ENCODE data around the gene MYCBP. TPM values are rescaled to one million over a fixed set of nuclear protein-coding genes. Genes with fewer than 3 reads are reported as not detected.

Gene MYCBP
- polyA plus RNA-seq, 6 donors from 2014 or later, result 30.9 to 49.5 (median 35.7) TPM

DNA sequence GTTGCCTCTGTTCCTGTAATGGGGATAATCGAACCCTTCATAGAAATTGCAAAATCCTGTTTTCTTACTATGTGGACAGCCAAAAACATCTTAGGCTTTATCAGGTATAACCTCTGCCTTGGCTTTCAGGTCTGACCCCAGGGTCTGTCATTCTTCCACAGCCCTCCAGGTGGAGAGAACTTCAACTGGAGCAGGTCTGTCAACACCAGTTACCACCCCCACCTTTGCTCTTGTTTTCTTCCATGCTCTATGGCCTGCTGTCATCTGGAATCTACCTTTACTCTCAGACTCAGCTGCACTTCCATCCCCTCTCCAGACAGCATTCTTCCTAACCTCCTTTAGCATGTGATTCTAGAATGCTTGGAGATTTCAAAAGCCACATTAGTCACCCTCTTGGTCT, 18.6 kb upstream of the MYCBP start:
- no peak for ATAC-seq (ENCODE audit: low read depth in 2 of 2)
- no peak overlapping the region for H3K4me3 Mint-ChIP-seq

GRCh38 chr1:38889589-38889988, 16.4 kb upstream of the MYCBP start:
- Mint-ChIP-seq H3K4me3 (no peak overlapping the region), H3K36me3 (no peaks in the 10 kb centered on the region), H3K9me3 (no peaks in the 10 kb centered on the region), H3K4me1 (peaks cover 0 to 3% (median 2%) of the 10 kb centered on the region in 3 donors), H3K27me3 (peaks cover 0 to 6% (median 0%) of the 10 kb centered on the region in 3 donors), H3K27ac (no peak overlapping the region)
- ATAC-seq (ENCODE audit: low read depth in 2 of 2) (no peak), DNase-seq (no peak)

More for the DNA sequence above, 18.6 kb upstream of the MYCBP start:
- no peak overlapping the region for H3K27ac Mint-ChIP-seq
- no peak for DNase-seq
- no peaks in the 10 kb centered on the region for H3K36me3 Mint-ChIP-seq
- no peaks in the 10 kb centered on the region for H3K27me3 Mint-ChIP-seq
- peaks cover 0 to 3% (median 2%) of the 10 kb centered on the region in 3 donors for H3K4me1 Mint-ChIP-seq
- H3K9me3 Mint-ChIP-seq, result no peaks in the 10 kb centered on the region

- Mint-ChIP-seq H3K4me3 (peak overlapping the region in 1 of 8 donors; percentile 18), H3K27ac (no peak overlapping the region), H3K36me3 (no peaks in the 10 kb centered on the region), H3K4me1 (peaks cover 0 to 3% (median 2%) of the 10 kb centered on the region in 3 donors), H3K27me3 (peaks cover 0 to 6% (median 0%) of the 10 kb centered on the region in 3 donors), H3K9me3 (no peaks in the 10 kb centered on the region)
- DNase-seq, result no peak
- no peak for ATAC-seq (ENCODE audit: low read depth in 2 of 2)
Measured at GRCh38 chr1:38888423-38889333, 15.5 kb upstream of the MYCBP start.

GRCh38 chr1:38885092-38885491, 11.9 kb upstream of the MYCBP start:
- DNase-seq (no peak), ATAC-seq (ENCODE audit: low read depth in 2 of 2) (no peak)
- no peaks in the 10 kb centered on the region for H3K4me1 Mint-ChIP-seq
- peak overlapping the region in 1 of 6 donors; percentile 68 for H3K27ac Mint-ChIP-seq
- no peaks in the 10 kb centered on the region for H3K36me3 Mint-ChIP-seq
- peaks cover 0 to 6% (median 0%) of the 10 kb centered on the region in 3 donors for H3K27me3 Mint-ChIP-seq
- H3K9me3 Mint-ChIP-seq, result no peaks in the 10 kb centered on the region
- H3K4me3 Mint-ChIP-seq, result no peak overlapping the region

- Mint-ChIP-seq H3K4me3 (no peak within 1 kb of the TSS), H3K4me1 (no peaks in the 10 kb centered on the region), H3K27me3 (peaks cover 0 to 6% (median 0%) of the 10 kb centered on the region in 3 donors), H3K9me3 (no peaks in the 10 kb centered on the region), H3K36me3 (no peaks in the 10 kb centered on the region), H3K27ac (no peak within 1 kb of the TSS)
- ATAC-seq (ENCODE audit: low read depth in 2 of 2), result no peak
- DNase-seq, result no peak
Measured at GRCh38 chr1:38881487-38881886, 8.3 kb upstream of the MYCBP start, which contains the start of gene GJA9. Gene GJA9, minus strand, starts transcription at chr1:38881587. Its CDS starts 5,489 bp downstream, at chr1:38876098.

DNA sequence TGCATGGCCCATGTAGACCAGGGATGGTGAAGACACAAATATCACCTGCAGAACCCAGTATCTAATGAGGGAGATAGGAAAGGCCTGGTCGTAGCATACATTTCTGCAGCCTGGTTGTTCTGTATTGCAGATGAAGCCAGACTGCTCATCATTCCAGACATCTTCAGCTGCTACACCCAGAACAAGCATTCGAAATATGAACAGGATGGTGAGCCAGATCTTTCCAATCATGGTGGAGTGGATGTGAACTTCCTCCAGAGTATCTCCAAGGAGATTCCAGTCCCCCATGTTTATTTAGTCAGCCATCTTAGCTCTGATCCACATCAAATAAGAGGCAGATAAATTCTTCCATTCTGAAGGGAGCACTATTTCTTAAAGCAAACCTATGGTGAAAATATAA, 2.7 kb upstream of the MYCBP start:
- H3K27me3 Mint-ChIP-seq, result no peaks in the 10 kb centered on the region
- no peak overlapping the region for H3K27ac Mint-ChIP-seq
- H3K9me3 Mint-ChIP-seq, result no peaks in the 10 kb centered on the region
- peak overlapping the region in 1 of 8 donors; percentile 43 for H3K4me3 Mint-ChIP-seq
- DNase-seq (no peak), ATAC-seq (ENCODE audit: low read depth in 2 of 2) (no peak)
- peaks cover 8 to 28% (median 15%) of the 10 kb centered on the region in 3 donors for H3K4me1 Mint-ChIP-seq
- no peaks in the 10 kb centered on the region for H3K36me3 Mint-ChIP-seq

DNA sequence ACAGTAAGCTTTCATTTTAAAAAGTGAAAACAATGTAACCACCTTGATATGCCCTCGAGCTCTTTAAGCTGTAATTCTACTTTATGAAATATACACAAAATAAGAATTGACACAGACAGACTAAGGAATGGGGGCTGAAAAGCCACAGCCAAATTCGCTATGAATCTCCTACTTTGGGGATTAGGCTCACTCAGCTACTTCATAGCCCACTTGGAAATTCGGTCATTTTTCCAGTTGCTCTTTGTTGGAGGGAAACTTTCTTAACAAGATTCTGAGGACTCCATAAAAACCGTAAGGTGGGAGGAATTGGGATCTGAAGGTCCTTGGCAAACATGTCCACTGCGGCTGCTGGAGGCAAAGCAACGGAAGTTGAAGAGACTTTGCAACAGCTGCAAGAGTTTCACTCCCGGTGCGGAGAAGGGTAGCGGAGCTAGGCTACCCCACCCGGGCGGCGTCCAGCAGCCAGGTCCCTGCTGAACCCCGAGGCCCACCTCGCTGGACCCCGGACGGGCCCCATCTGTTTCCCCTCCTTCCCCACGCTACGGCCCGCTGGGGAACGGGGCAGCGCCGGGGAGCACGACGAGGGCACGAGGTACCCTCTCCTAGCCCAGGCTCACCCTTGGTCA, 634 bp downstream of the MYCBP start:
- peaks cover 14 to 35% (median 26%) of the 10 kb centered on the region in 3 donors for H3K4me1 Mint-ChIP-seq
- peak; percentile 2 to 10 for ATAC-seq (ENCODE audit: low read depth in 2 of 2)
- peak; percentile 20 for DNase-seq
- peak overlapping the region; percentile 82 to 96 (median 92) for H3K4me3 Mint-ChIP-seq
- H3K27ac Mint-ChIP-seq, result peak overlapping the region in 4 of 6 donors; percentile 76 to 94 (median 88)
- H3K36me3 Mint-ChIP-seq, result no peaks in the 10 kb centered on the region
- H3K27me3 Mint-ChIP-seq, result no peaks in the 10 kb centered on the region
- H3K9me3 Mint-ChIP-seq, result peaks cover 0 to 1% (median 0%) of the 10 kb centered on the region in 7 donors

DNA sequence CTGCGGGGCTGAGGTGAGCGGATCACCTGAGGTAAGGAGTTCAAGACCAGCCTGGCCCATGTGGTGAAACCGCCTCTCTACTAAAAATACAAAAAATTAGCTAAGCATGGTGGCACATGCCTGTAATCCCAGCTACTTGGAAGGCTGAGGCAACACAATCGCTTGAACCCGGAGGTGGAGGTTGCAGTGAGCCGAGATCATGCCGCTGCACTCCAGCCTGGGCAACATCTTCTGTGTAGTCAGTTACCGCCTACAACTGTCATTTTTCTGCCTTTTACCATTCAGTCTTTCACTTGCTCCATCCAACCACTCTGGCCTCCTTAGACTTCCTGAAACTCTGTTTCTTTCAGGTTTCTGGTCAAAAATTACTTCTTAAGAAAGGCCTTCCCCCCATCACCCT, 2.2 kb downstream of the MYCBP start:
- DNase-seq (no peak), ATAC-seq (ENCODE audit: low read depth in 2 of 2) (no peak)
- H3K4me1 Mint-ChIP-seq, result peaks cover 15 to 37% (median 26%) of the 10 kb centered on the region in 3 donors
- no peaks in the 10 kb centered on the region for H3K36me3 Mint-ChIP-seq
- peak overlapping the region in 4 of 8 donors; percentile 73 to 92 (median 84) for H3K4me3 Mint-ChIP-seq
- peaks cover 0 to 1% (median 0%) of the 10 kb centered on the region in 7 donors for H3K9me3 Mint-ChIP-seq
- H3K27ac Mint-ChIP-seq, result peak overlapping the region in 1 of 6 donors; percentile 78
- H3K27me3 Mint-ChIP-seq, result no peaks in the 10 kb centered on the region

GRCh38 chr1:38867208-38867607, 5.9 kb downstream of the MYCBP start:
- ATAC-seq (ENCODE audit: low read depth in 2 of 2) (no peak), DNase-seq (no peak)
- Mint-ChIP-seq H3K36me3 (no peaks in the 10 kb centered on the region), H3K4me3 (peak overlapping the region in 1 of 8 donors; percentile 18), H3K4me1 (peaks cover 18 to 34% (median 22%) of the 10 kb centered on the region in 3 donors), H3K27ac (peak overlapping the region in 1 of 6 donors; percentile 65), H3K27me3 (no peaks in the 10 kb centered on the region), H3K9me3 (peaks cover 0 to 1% (median 0%) of the 10 kb centered on the region in 7 donors)

- DNase-seq, result no peak
- peaks cover 16 to 34% (median 22%) of the 10 kb centered on the region in 3 donors for H3K4me1 Mint-ChIP-seq
- no peaks in the 10 kb centered on the region for H3K36me3 Mint-ChIP-seq
- ATAC-seq (ENCODE audit: low read depth in 2 of 2), result no peak
- peaks cover 0 to 1% (median 0%) of the 10 kb centered on the region in 7 donors for H3K9me3 Mint-ChIP-seq
- peak overlapping the region in 2 of 6 donors; percentile 38 to 49 for H3K27ac Mint-ChIP-seq
- H3K27me3 Mint-ChIP-seq, result no peaks in the 10 kb centered on the region
- H3K4me3 Mint-ChIP-seq, result no peak overlapping the region
Measured at GRCh38 chr1:38865112-38865715, 7.9 kb downstream of the MYCBP start.

DNA sequence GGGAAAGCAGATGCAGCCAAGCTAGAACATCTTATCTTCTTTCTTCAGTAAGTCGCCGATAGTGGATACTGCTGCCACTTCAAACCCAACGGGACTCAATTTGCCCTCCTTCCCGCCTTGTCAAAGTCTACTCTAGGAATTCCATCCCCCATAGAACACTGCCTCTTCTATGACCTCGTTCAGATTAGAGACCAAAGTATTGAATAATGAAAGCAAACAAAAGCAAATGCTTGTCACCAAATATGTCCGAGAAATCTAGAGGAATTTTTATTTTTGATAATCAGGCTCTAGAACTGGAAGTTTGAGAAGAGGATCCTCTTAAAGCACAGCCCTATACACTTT, 12.7 kb downstream of the MYCBP start:
- H3K4me3 Mint-ChIP-seq, result peak overlapping the region; percentile 91 to 98 (median 96)

GRCh38 chr1:38859561-38860453, 13.3 kb downstream of the MYCBP start, which contains the start of gene RRAGC:
Gene RRAGC, minus strand, starts transcription at chr1:38859772. Its CDS starts 126 bp downstream, at chr1:38859646.
- Mint-ChIP-seq H3K4me3 (peak within 1 kb of the TSS; percentile 91 to 98 (median 96)), H3K4me1 (peaks cover 29 to 50% (median 42%) of the 10 kb centered on the region in 3 donors), H3K36me3 (peaks cover 0 to 8% of the 10 kb centered on the region in 2 donors), H3K9me3 (no peaks in the 10 kb centered on the region), H3K27me3 (no peaks in the 10 kb centered on the region), H3K27ac (peak within 1 kb of the TSS; percentile 96 to 99 (median 98))
- DNase-seq, result peak; percentile 99
- peak; percentile 90 to 91 for ATAC-seq (ENCODE audit: low read depth in 2 of 2)

More for the DNA sequence above, 12.7 kb downstream of the MYCBP start:
- Mint-ChIP-seq H3K27ac (peak overlapping the region; percentile 95 to 99 (median 97)), H3K9me3 (no peaks in the 10 kb centered on the region), H3K27me3 (no peaks in the 10 kb centered on the region), H3K4me1 (peaks cover 24 to 45% (median 37%) of the 10 kb centered on the region in 3 donors), H3K36me3 (peaks cover 0 to 2% of the 10 kb centered on the region in 2 donors)
- DNase-seq (no peak), ATAC-seq (ENCODE audit: low read depth in 2 of 2) (no peak)
